Trophoblast cell (in vitro differentiated cells and primary cell): ENCODE measurements around the gene JAKMIP1.

Source experiments
- DNase-seq, 2 donors: peaks; one replicate each; pipeline ENCODE4 v3.0.0-alpha.2; 2016
- H2AFZ ChIP-seq: 2 replicates; pipeline ENCODE4 v1.6.1; 2013; ENCODE audit warnings: low read length, moderate library complexity, mild to moderate bottlenecking; ENCODE audit not compliant: insufficient read depth, poor library complexity
- H2AK5ac ChIP-seq: 2 replicates; pipeline ENCODE4 v1.6.1; 2013; ENCODE audit warnings: mild to moderate bottlenecking, low read length
- H2BK120ac ChIP-seq: 2 replicates; pipeline ENCODE4 v1.6.1; 2013; ENCODE audit warnings: low read length, mild to moderate bottlenecking, moderate library complexity; ENCODE audit not compliant: insufficient read depth, poor library complexity
- H2BK12ac ChIP-seq: 2 replicates; pipeline ENCODE4 v1.6.1; 2013; ENCODE audit warnings: mild to moderate bottlenecking, low read length, moderate library complexity
- H2BK5ac ChIP-seq: 2 replicates; pipeline ENCODE4 v1.6.1; 2013; ENCODE audit warnings: low read length, low read depth, moderate library complexity, mild to moderate bottlenecking; ENCODE audit not compliant: poor library complexity
- H3K14ac ChIP-seq: 2 replicates; pipeline ENCODE4 v1.6.1; 2013; ENCODE audit warnings: mild to moderate bottlenecking, low read length
- H3K18ac ChIP-seq: 2 replicates; pipeline ENCODE4 v1.6.1; 2013; ENCODE audit warnings: mild to moderate bottlenecking, low read length
- H3K23ac ChIP-seq: 2 replicates; pipeline ENCODE4 v1.6.1; 2013; ENCODE audit warnings: low read length
- H3K27ac ChIP-seq: 2 replicates; pipeline ENCODE4 v1.5.1; 2013; ENCODE audit warnings: low read depth, mild to moderate bottlenecking, inconsistent platforms, low read length, moderate library complexity
- H3K27me3 ChIP-seq: 2 replicates; pipeline ENCODE4 v1.6.1; 2013; ENCODE audit warnings: inconsistent platforms, mild to moderate bottlenecking, low read length, moderate library complexity; ENCODE audit not compliant: insufficient read depth
- H3K36me3 ChIP-seq, 2 experiments: 1 replicate in 1 of 2; 2 replicates in 1 of 2; pipeline ENCODE4 v1.6.1; 2013; ENCODE audit warnings: low read length in 2 of 2, mild to moderate bottlenecking in 2 of 2, moderate library complexity in 1 of 2; ENCODE audit not compliant: insufficient read depth in 2 of 2, control insufficient read depth in 1 of 2
- H3K4ac ChIP-seq: 2 replicates; pipeline ENCODE4 v1.6.1; 2013; ENCODE audit warnings: low read depth, mild to moderate bottlenecking, low read length, moderate library complexity
- H3K4me1 ChIP-seq, 2 experiments: 1 replicate in 1 of 2; 2 replicates in 1 of 2; pipeline ENCODE4 v1.6.1; 2013; ENCODE audit warnings: low read length in 2 of 2, mild to moderate bottlenecking in 2 of 2, moderate library complexity in 1 of 2; ENCODE audit not compliant: insufficient read depth in 2 of 2, control insufficient read depth in 1 of 2
- H3K4me2 ChIP-seq: 2 replicates; pipeline ENCODE4 v1.6.1; 2013; ENCODE audit warnings: inconsistent platforms, mild to moderate bottlenecking, low read length, moderate library complexity
- H3K4me3 ChIP-seq: 2 replicates; pipeline ENCODE4 v1.5.1; 2013; ENCODE audit warnings: mild to moderate bottlenecking, low read depth, low read length, inconsistent platforms
- H3K79me1 ChIP-seq: one replicate; pipeline ENCODE4 v1.6.1; 2013; ENCODE audit warnings: low read length
- H3K79me2 ChIP-seq: 2 replicates; pipeline ENCODE4 v1.6.1; 2013; ENCODE audit warnings: low read length, mild to moderate bottlenecking; ENCODE audit not compliant: control insufficient read depth, insufficient read depth, poor library complexity
- H3K9ac ChIP-seq: 2 replicates; pipeline ENCODE4 v1.6.1; 2013; ENCODE audit warnings: mild to moderate bottlenecking, low read length
- H3K9me3 ChIP-seq: 2 replicates; pipeline ENCODE4 v1.6.1; 2013; ENCODE audit warnings: low read depth, mild to moderate bottlenecking, control low read depth, inconsistent platforms, low read length; ENCODE audit not compliant: insufficient read depth
- H4K12ac ChIP-seq: 2 replicates; pipeline ENCODE4 v1.6.1; 2013; ENCODE audit warnings: low read depth, mild to moderate bottlenecking, low read length, moderate library complexity
- H4K8ac ChIP-seq: 2 replicates; pipeline ENCODE4 v1.6.1; 2013; ENCODE audit warnings: low read depth, mild to moderate bottlenecking, low read length, moderate library complexity
- H4K91ac ChIP-seq: one replicate; pipeline ENCODE4 v1.6.1; 2013; ENCODE audit warnings: low read depth, mild to moderate bottlenecking, low read length, moderate library complexity
- WGBS: extraction: QIAGEN DNeasy Blood & Tissue Kit; methylation state at CpG from one replicate; pipeline ENCODE4 v1.1.7; 2013; ENCODE audit warnings: missing lambda C conversion rate; ENCODE audit not compliant: insufficient read length, insufficient coverage; ENCODE audit errors: extremely low coverage; 5-methylcytosine and 5-hydroxymethylcytosine counted together

Gene JAKMIP1

GRCh38 chr4:6165766-6166165, 34.6 kb downstream of the JAKMIP1 start:
- H4K91ac ChIP-seq, result no peak overlapping the region
- no peaks in the 10 kb centered on the region for H3K79me1 ChIP-seq
- no peaks in the 10 kb centered on the region for H3K4me1 ChIP-seq
- no peak overlapping the region for H3K4me2 ChIP-seq
- no peaks in the 10 kb centered on the region for H3K27me3 ChIP-seq
- no peak overlapping the region for H3K4ac ChIP-seq
- no peaks in the 10 kb centered on the region for H3K79me2 ChIP-seq
- no peaks in the 10 kb centered on the region for H3K36me3 ChIP-seq
- H4K8ac ChIP-seq, result no peak overlapping the region
- H3K18ac ChIP-seq, result no peak overlapping the region
- no peak overlapping the region for H2BK12ac ChIP-seq
- H3K9ac ChIP-seq, result no peak overlapping the region
- WGBS, result no CpG with 5 or more reads among the region's 6 CpGs
- no peak for DNase-seq
- no peak overlapping the region for H3K14ac ChIP-seq
- no peak overlapping the region for H2BK120ac ChIP-seq
- H2AK5ac ChIP-seq, result no peak overlapping the region
- no peak overlapping the region for H3K23ac ChIP-seq
- no peak overlapping the region for H3K27ac ChIP-seq
- peaks cover 15% of the 10 kb centered on the region for H3K9me3 ChIP-seq
- H3K4me3 ChIP-seq, result no peak overlapping the region
- no peak overlapping the region for H4K12ac ChIP-seq
- no peak overlapping the region for H2BK5ac ChIP-seq
- H2AFZ ChIP-seq, result no peak overlapping the region

- no peak for DNase-seq
- Histone ChIP-seq H3K4me3 (no peak overlapping the region), H2BK12ac (no peak overlapping the region), H3K18ac (no peak overlapping the region), H4K8ac (no peak overlapping the region), H3K27me3 (no peaks in the 10 kb centered on the region), H3K23ac (no peak overlapping the region), H3K27ac (no peak overlapping the region), H3K4ac (no peak overlapping the region), H3K79me2 (no peaks in the 10 kb centered on the region), H2AK5ac (no peak overlapping the region), H2BK120ac (no peak overlapping the region), H2BK5ac (no peak overlapping the region), H3K9ac (no peak overlapping the region), H2AFZ (no peak overlapping the region), H3K4me2 (no peak overlapping the region), H4K91ac (no peak overlapping the region), H4K12ac (no peak overlapping the region), H3K14ac (no peak overlapping the region), H3K4me1 (no peaks in the 10 kb centered on the region), H3K36me3 (no peaks in the 10 kb centered on the region), H3K79me1 (no peaks in the 10 kb centered on the region), H3K9me3 (peaks cover 10% of the 10 kb centered on the region)
- no CpG with 5 or more reads among the region's 6 CpGs for WGBS
These were observed 37.5 kb downstream of the JAKMIP1 start for GRCh38 chr4:6162885-6163284.

- Histone ChIP-seq H3K4ac (no peak overlapping the region), H3K9ac (no peak overlapping the region), H4K91ac (no peak overlapping the region), H3K4me1 (no peaks in the 10 kb centered on the region), H4K12ac (no peak overlapping the region), H3K79me1 (no peaks in the 10 kb centered on the region), H2AK5ac (no peak overlapping the region), H2BK120ac (no peak overlapping the region), H3K23ac (no peak overlapping the region), H3K27me3 (no peaks in the 10 kb centered on the region), H3K18ac (no peak overlapping the region), H2BK12ac (no peak overlapping the region), H3K27ac (no peak overlapping the region), H3K79me2 (no peaks in the 10 kb centered on the region), H4K8ac (no peak overlapping the region), H2BK5ac (no peak overlapping the region), H3K9me3 (peaks cover 7% of the 10 kb centered on the region), H3K4me3 (peak overlapping the region; percentile 2), H3K36me3 (no peaks in the 10 kb centered on the region), H3K14ac (no peak overlapping the region), H2AFZ (no peak overlapping the region), H3K4me2 (no peak overlapping the region)
- no peak for DNase-seq
- WGBS, result no CpG with 5 or more reads among the region's 10 CpGs
These were observed 38.4 kb downstream of the JAKMIP1 start for GRCh38 chr4:6161921-6162464.

- H2BK12ac ChIP-seq, result no peak overlapping the region
- H3K27me3 ChIP-seq, result no peaks in the 10 kb centered on the region
- no peak overlapping the region for H2AFZ ChIP-seq
- H3K79me1 ChIP-seq, result no peaks in the 10 kb centered on the region
- H3K79me2 ChIP-seq, result no peaks in the 10 kb centered on the region
- H3K4me3 ChIP-seq, result no peak overlapping the region
- no peak overlapping the region for H4K12ac ChIP-seq
- H3K9ac ChIP-seq, result no peak overlapping the region
- H2AK5ac ChIP-seq, result no peak overlapping the region
- H3K36me3 ChIP-seq, result no peaks in the 10 kb centered on the region
- no peak overlapping the region for H3K4ac ChIP-seq
- H3K14ac ChIP-seq, result no peak overlapping the region
- H2BK120ac ChIP-seq, result no peak overlapping the region
- no peak overlapping the region for H3K18ac ChIP-seq
- peaks cover 7% of the 10 kb centered on the region for H3K9me3 ChIP-seq
- no peak for DNase-seq
- no peak overlapping the region for H4K91ac ChIP-seq
- no peak overlapping the region for H3K23ac ChIP-seq
- H3K27ac ChIP-seq, result no peak overlapping the region
- H3K4me1 ChIP-seq, result no peaks in the 10 kb centered on the region
- no peak overlapping the region for H2BK5ac ChIP-seq
- WGBS, result no CpG with 5 or more reads among the region's 12 CpGs
- H3K4me2 ChIP-seq, result no peak overlapping the region
- H4K8ac ChIP-seq, result no peak overlapping the region
These were observed 39.8 kb downstream of the JAKMIP1 start for GRCh38 chr4:6160536-6160935.
